Stimulated activated naive B cell treated with anti-CD40 and anti-IgM and Interleukin-4, amounts not matched to agents 10 μg/mL and 1 μg/mL and 100 μg/mL, for 72 hours (primary cell): ENCODE measurements around the gene MED12L.
A peak's percentile ranks its signal among the peaks of the same experiment; 100 is the strongest.

Experiments used
- ATAC-seq, 2 donors: fragments of 150-1000 bp; cut with Tn5 transposase; replicated peaks; 2 replicates each; pipeline ENCODE4 v1.10.0; 2021; ENCODE audit warnings: moderate library complexity in 1 of 2
- DNase-seq: peaks from one replicate; pipeline ENCODE4 v3.0.0; 2021
- H3K27ac Mint-ChIP-seq: one replicate; pipeline ENCODE4 v1.8.0; 2022; ENCODE audit warnings: mild to moderate bottlenecking, mixed read lengths
- H3K27me3 Mint-ChIP-seq, 2 donors: one replicate each; pipeline ENCODE4 v1.8.0; 2022; ENCODE audit warnings: mixed read lengths in 2 of 2
- H3K36me3 Mint-ChIP-seq, 2 donors: one replicate each; pipeline ENCODE4 v1.8.0; 2022; ENCODE audit warnings: mixed read lengths in 2 of 2, mild to moderate bottlenecking in 1 of 2
- H3K4me1 Mint-ChIP-seq, 2 donors: one replicate each; pipeline ENCODE4 v1.8.0; 2022; ENCODE audit warnings: mixed read lengths in 2 of 2, mild to moderate bottlenecking in 1 of 2
- H3K4me3 Mint-ChIP-seq, 2 donors: one replicate each; pipeline ENCODE4 v1.8.0; 2022; ENCODE audit warnings: mild to moderate bottlenecking in 2 of 2, mixed read lengths in 2 of 2, moderate library complexity in 1 of 2
- H3K9me3 Mint-ChIP-seq, 2 donors: one replicate each; pipeline ENCODE4 v1.8.0; 2022; ENCODE audit warnings: mixed read lengths in 2 of 2, mild to moderate bottlenecking in 1 of 2

The MED12L gene

DNA sequence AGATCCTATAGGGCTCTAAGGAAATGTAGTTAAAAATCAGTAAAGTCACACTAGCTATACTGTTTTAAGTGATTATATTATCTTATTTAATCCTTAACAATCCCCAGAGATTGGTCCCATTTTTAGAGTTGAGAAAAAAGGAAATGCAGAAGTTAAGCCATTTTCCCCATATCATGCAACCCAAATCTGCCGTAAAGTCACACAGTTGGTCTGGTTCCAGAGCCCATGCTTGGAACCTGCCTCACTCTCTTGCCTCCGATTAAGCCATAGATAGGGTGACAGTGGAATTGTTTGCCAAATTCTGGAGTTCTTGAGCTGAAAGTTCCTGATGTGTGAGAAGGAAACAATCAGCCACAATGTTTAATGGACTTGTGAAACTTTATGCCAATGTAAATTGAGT lies 246.2 kb downstream of the MED12L start:
- peaks cover 2 to 8% of the 10 kb centered on the region in 2 donors for H3K4me1 Mint-ChIP-seq
- no peak for ATAC-seq
- H3K9me3 Mint-ChIP-seq, result no peaks in the 10 kb centered on the region
- H3K27me3 Mint-ChIP-seq, result no peaks in the 10 kb centered on the region
- no peak overlapping the region for H3K27ac Mint-ChIP-seq
- no peak overlapping the region for H3K4me3 Mint-ChIP-seq
- no peaks in the 10 kb centered on the region for H3K36me3 Mint-ChIP-seq
- no peak for DNase-seq

GRCh38 chr3:151345859-151346258 lies 260.4 kb downstream of the MED12L start:
- DNase-seq, result no peak
- H3K36me3 Mint-ChIP-seq, result no peaks in the 10 kb centered on the region
- peak overlapping the region; percentile 4 for H3K27ac Mint-ChIP-seq
- no peak overlapping the region for H3K4me3 Mint-ChIP-seq
- no peak for ATAC-seq
- peaks cover 8 to 27% of the 10 kb centered on the region in 2 donors for H3K4me1 Mint-ChIP-seq
- H3K27me3 Mint-ChIP-seq, result no peaks in the 10 kb centered on the region
- H3K9me3 Mint-ChIP-seq, result peaks cover 0 to 1% of the 10 kb centered on the region in 2 donors

DNA sequence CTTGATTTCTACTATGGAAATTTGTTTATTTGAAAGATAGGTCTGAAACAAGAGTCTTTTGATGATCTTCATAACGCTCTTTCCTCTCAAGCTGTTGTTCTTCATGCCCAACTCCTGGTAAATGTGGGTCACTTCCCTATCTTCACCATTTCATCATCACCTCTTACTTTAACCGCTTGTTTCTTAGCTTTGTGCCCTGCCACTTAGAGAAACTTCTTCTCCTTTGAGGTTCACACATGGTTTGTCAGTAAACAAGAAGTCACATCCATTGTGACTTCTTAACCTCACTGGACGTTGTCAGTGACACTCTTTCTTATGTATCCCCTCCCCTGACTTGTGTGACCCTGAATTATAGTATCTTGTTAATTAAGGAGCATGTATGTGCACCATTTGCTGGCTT lies 260.8 kb downstream of the MED12L start:
- DNase-seq, result no peak
- H3K4me3 Mint-ChIP-seq, result no peak overlapping the region
- ATAC-seq, result no peak

DNA sequence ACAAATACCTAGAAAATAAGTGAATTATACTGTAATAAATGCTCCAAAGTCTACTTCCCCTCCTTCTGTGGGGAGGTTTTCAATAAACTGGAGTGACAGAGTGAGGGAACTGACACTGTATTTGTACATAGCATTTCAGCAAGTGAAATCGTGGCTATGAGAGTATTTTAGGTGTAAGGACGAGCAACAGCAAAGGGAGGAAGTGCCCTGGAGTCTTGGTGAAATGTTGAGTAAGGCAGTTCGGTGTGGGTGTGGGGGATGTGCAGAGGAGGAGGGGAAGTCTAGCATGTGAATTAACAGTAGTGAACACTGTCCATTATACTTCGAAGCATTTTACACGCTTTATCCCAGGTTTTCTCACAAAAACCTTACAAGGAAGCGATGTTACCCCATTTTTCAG lies 262.0 kb downstream of the MED12L start:
- no peak overlapping the region for H3K4me3 Mint-ChIP-seq
- ATAC-seq (peak in 1 of 2 donors; percentile 44), DNase-seq (no peak)
- no peak overlapping the region for H3K27ac Mint-ChIP-seq
- H3K9me3 Mint-ChIP-seq, result peaks cover 0 to 1% of the 10 kb centered on the region in 2 donors
- H3K27me3 Mint-ChIP-seq, result no peaks in the 10 kb centered on the region
- peaks cover 16 to 42% of the 10 kb centered on the region in 2 donors for H3K4me1 Mint-ChIP-seq
- no peaks in the 10 kb centered on the region for H3K36me3 Mint-ChIP-seq

More for the DNA sequence above, 260.8 kb downstream of the MED12L start:
- H3K36me3 Mint-ChIP-seq, result no peaks in the 10 kb centered on the region
- H3K9me3 Mint-ChIP-seq, result peaks cover 0 to 1% of the 10 kb centered on the region in 2 donors
- H3K27me3 Mint-ChIP-seq, result no peaks in the 10 kb centered on the region
- H3K27ac Mint-ChIP-seq, result peak overlapping the region; percentile 4
- peaks cover 11 to 31% of the 10 kb centered on the region in 2 donors for H3K4me1 Mint-ChIP-seq

- Mint-ChIP-seq H3K9me3 (no peaks in the 10 kb centered on the region), H3K4me1 (peaks cover 16 to 44% of the 10 kb centered on the region in 2 donors), H3K4me3 (no peak overlapping the region), H3K36me3 (no peaks in the 10 kb centered on the region), H3K27me3 (no peaks in the 10 kb centered on the region), H3K27ac (no peak overlapping the region)
- no peak for DNase-seq
- no peak for ATAC-seq
Measured at GRCh38 chr3:151350656-151351055, 265.2 kb downstream of the MED12L start.

DNA sequence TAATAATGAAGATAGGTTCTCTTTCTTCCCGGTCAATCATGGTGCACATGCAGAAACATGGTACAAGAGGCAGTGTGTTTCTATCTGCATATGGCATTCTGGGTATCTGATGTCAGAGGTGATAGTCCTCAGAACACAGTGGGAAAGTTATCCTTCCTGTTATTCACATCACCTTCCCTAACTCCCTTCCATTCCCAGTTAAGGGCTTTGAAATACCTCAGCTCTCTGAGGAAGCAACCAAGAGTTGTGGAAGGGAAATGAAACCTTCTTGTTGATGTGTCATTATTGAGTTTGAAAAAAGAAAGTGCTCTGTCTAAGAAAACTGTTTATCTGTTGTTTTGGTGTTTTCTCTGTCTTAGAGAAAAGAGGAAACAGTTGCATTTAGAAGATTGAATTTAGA lies 265.8 kb downstream of the MED12L start:
- Mint-ChIP-seq H3K27ac (peak overlapping the region; percentile 33), H3K36me3 (no peaks in the 10 kb centered on the region), H3K4me1 (peaks cover 13 to 38% of the 10 kb centered on the region in 2 donors), H3K4me3 (peak overlapping the region; percentile 46 to 63), H3K9me3 (no peaks in the 10 kb centered on the region), H3K27me3 (no peaks in the 10 kb centered on the region)
- DNase-seq, result no peak
- peak; percentile 77 to 83 for ATAC-seq

GRCh38 chr3:151351648-151352047 lies 266.2 kb downstream of the MED12L start:
- H3K4me1 Mint-ChIP-seq, result peaks cover 11 to 34% of the 10 kb centered on the region in 2 donors

DNA sequence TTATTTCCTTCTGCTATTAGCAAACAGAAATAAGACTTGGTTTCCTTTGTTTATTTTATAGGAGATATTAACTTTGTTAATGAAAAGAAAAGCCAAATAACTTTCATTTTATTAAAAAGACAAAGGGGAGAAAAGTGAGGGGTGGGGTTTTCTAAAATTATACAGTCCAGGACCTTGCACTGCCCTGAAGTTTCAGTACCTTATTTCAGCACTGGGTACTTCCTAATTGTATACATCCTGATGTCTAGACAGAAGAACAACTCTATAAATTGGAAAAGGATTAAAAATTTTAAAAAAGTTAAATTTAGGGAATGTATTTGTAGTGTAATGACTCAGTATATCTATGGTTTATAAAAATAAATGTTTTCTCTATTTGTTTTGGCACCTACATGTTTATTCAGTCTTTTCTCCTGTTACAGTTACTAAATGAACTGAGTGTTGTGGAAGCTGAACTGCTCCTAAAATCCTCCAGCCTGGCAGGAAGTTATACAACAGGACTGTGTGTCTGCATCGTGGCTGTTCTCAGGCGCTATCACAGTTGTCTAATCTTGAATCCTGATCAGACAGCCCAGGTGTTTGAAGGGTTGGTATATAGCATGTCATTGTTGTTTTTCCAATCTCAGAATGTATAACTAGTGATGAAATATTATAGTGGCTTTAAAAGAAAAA lies 271.5 kb downstream of the MED12L start:
- Mint-ChIP-seq H3K4me3 (no peak overlapping the region), H3K36me3 (no peaks in the 10 kb centered on the region), H3K27ac (no peak overlapping the region), H3K4me1 (peaks cover 7 to 16% of the 10 kb centered on the region in 2 donors), H3K9me3 (no peaks in the 10 kb centered on the region), H3K27me3 (no peaks in the 10 kb centered on the region)
- no peak for DNase-seq
- ATAC-seq, result peak; percentile 67 to 71

More at GRCh38 chr3:151351648-151352047, 266.2 kb downstream of the MED12L start:
- H3K9me3 Mint-ChIP-seq, result no peaks in the 10 kb centered on the region
- H3K4me3 Mint-ChIP-seq, result peak overlapping the region; percentile 46 to 63
- peak; percentile 35 to 44 for ATAC-seq
- H3K36me3 Mint-ChIP-seq, result no peaks in the 10 kb centered on the region
- peak overlapping the region; percentile 33 for H3K27ac Mint-ChIP-seq
- no peak for DNase-seq
- no peaks in the 10 kb centered on the region for H3K27me3 Mint-ChIP-seq

DNA sequence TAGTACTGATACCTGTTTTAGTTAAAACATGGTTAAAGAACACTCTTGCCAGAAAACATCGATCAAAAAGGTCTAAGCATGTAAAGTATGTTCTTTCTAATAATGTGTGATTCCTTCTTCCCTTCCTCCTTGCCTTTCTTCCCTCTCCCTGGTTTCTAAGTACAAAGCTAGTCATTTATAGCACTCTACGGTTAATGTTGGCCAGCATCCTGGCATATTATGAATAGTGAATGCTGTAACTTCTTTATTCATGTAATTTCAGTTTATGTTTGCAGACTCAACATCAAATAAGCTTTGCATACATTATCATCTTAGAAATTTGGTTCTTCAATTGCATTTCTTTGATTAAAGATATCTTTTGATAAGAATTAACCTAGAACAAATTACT lies 272.0 kb downstream of the MED12L start:
- no peak for ATAC-seq
- DNase-seq, result no peak
- Mint-ChIP-seq H3K27ac (no peak overlapping the region), H3K27me3 (no peaks in the 10 kb centered on the region), H3K9me3 (no peaks in the 10 kb centered on the region), H3K4me3 (no peak overlapping the region), H3K36me3 (no peaks in the 10 kb centered on the region), H3K4me1 (peaks cover 5 to 11% of the 10 kb centered on the region in 2 donors)

DNA sequence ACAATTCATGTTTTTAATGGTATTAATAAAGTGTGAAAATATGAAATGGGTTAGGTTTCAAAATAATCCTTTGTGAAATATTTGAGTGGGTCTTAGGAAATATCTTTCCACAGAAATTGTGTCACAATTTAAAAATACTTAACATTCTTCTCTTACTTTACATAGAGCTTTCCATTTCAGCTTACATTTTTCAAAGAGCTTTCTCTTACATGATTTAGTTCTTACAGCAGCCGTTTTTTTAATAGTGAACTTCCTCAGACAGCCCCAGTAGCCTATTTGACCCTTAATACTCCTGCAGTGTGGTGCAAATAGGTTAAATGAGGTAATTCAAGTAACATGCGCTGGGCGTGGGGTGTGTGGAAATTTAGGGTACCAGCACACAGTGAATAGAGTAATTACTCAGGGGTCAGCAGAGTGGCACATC lies 277.3 kb downstream of the MED12L start:
- Mint-ChIP-seq H3K4me1 (peaks cover 5 to 12% of the 10 kb centered on the region in 2 donors), H3K9me3 (no peaks in the 10 kb centered on the region), H3K27ac (no peak overlapping the region), H3K27me3 (no peaks in the 10 kb centered on the region), H3K4me3 (no peak overlapping the region), H3K36me3 (no peaks in the 10 kb centered on the region)
- no peak for ATAC-seq
- no peak for DNase-seq

- DNase-seq, result no peak
- H3K4me3 Mint-ChIP-seq, result no peak overlapping the region
- peaks cover 3 to 12% of the 10 kb centered on the region in 2 donors for H3K4me1 Mint-ChIP-seq
- H3K27me3 Mint-ChIP-seq, result no peaks in the 10 kb centered on the region
- no peaks in the 10 kb centered on the region for H3K36me3 Mint-ChIP-seq
- no peaks in the 10 kb centered on the region for H3K9me3 Mint-ChIP-seq
- H3K27ac Mint-ChIP-seq, result no peak overlapping the region
- peak in 1 of 2 donors; percentile 46 for ATAC-seq
Measured at GRCh38 chr3:151366993-151367392, 281.5 kb downstream of the MED12L start.

DNA sequence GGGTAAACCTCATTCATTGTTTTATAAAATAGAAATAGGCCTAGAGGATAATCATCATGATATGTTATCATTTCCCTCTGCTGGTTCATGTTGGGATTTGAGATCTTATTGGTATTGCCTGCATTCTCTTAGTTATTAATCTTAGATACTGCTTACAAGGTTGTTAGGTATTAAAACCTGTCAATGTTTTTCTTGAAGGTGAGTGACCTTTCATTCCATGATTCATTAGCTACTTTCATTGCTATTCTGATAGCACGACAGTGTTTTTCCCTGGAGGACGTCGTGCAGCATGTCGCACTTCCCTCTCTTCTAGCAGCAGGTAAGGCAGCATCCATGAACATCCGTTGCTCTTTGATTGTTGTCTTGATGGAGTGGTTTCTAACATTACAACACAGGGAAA lies 282.0 kb downstream of the MED12L start:
- Mint-ChIP-seq H3K27me3 (no peaks in the 10 kb centered on the region), H3K36me3 (no peaks in the 10 kb centered on the region), H3K4me3 (no peak overlapping the region), H3K4me1 (peaks cover 3 to 12% of the 10 kb centered on the region in 2 donors), H3K9me3 (no peaks in the 10 kb centered on the region), H3K27ac (no peak overlapping the region)
- DNase-seq (no peak), ATAC-seq (peak; percentile 44 to 75)

DNA sequence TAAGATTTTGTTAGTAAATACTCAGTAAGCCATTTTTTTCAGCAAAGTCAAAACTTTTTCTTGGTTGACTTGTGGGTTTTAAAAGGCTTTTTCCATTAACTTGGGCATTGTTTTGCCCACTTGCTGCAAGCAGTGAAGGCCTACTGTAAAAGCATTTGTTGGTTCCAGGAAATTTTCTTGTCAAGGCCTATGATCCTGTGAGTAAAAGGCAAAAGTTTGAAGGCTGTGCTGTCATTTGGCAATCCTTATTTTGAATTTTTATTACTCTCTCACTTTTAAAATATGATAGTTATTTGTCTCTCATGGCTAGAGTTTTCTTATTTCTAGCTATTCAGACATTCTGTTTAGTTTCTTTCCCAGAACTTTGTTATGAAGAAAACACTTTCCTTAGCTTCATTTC lies 286.1 kb downstream of the MED12L start:
- H3K27me3 Mint-ChIP-seq, result no peaks in the 10 kb centered on the region
- H3K4me3 Mint-ChIP-seq, result no peak overlapping the region
- peaks cover 3 to 14% of the 10 kb centered on the region in 2 donors for H3K4me1 Mint-ChIP-seq
- ATAC-seq (no peak), DNase-seq (no peak)
- no peaks in the 10 kb centered on the region for H3K36me3 Mint-ChIP-seq
- no peak overlapping the region for H3K27ac Mint-ChIP-seq
- H3K9me3 Mint-ChIP-seq, result no peaks in the 10 kb centered on the region

DNA sequence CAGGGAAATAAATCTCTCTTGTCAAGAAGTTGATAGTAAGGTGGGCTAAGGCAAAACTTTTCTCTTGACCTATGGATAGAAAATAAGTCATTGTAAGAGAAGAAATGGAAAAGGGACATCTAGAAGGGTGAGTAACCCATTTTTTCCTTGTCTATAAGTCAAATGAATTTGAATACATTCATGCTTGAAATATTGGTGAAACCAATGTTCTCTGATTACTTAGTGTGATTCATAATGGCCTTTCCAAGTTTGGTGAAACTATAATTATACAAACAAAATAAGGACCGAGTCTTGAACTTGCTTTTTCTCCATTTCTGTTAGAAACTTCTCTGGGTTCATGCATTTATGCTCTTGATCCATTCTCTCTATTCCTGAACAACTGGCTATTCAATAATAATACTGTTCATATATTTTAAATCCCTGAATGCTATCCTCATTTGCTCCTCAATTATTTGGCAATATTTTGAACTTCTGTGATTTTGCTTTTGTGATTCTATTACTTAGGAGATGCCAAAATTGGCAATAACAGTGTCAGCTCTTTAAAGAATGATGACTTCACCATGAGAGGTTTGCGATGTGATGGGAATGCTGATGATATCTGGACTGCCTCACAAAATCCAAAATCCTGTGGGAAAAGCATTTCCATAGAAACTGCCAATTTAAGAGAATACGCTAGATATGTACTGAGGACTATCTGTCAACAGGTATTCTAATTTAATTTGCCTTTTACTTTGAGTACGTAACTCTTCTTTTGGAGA lies 286.8 kb downstream of the MED12L start:
- H3K9me3 Mint-ChIP-seq, result no peaks in the 10 kb centered on the region
- H3K4me3 Mint-ChIP-seq, result no peak overlapping the region
- ATAC-seq (no peak), DNase-seq (no peak)
- no peak overlapping the region for H3K27ac Mint-ChIP-seq
- no peaks in the 10 kb centered on the region for H3K27me3 Mint-ChIP-seq
- H3K4me1 Mint-ChIP-seq, result peaks cover 3 to 11% of the 10 kb centered on the region in 2 donors
- no peaks in the 10 kb centered on the region for H3K36me3 Mint-ChIP-seq
